ENCODE results near the gene AFAP1.

The AFAP1 gene

DNA sequence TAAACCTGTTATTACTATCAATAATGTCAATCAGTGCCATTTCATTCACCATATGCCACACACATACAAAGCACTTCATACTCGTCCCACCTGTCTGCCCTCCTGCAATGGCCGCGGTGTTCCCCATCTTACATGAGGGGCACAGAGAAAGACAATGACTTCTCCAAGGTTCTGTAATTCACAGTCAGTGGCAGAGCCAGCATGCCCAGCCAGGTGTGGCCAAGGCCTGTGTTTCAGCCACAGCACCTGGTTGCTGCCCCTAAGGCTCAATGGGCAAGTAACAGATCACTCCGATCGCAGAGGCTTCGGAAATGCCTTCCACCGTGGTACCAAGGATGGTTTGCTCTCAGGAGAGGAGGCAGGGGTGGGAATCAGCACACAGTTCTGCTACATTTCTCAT, 10.9 kb downstream of the AFAP1 start:
- no peaks in the 10 kb centered on the region for H3K79me2 ChIP-seq (ENCODE audit: insufficient read depth, low read depth)

DNA sequence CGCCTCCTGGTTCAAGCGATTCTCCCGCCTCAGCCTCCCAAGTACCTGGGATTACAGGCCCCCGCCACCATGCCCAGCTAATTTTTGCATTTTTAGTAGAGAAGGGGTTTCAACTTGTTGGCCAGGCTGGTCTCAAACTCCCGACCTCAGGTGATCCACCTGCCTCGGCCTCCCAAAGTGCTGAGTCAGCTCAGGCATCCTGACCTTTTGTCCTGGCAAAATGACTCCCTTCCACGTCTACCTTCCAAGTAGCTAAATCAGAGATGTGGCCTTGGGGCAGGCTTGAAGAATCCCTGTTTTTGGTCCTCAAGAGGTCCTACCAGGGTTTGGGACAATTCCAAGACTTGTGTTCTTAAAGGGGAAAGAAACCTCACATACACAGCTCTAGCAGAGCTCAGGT, 12.8 kb downstream of the AFAP1 start:
- no peak for TF ChIP-seq CTCF (conservative IDR thresholded peaks at IDR 0.05; ENCODE audit: low read depth, low read length)
- Histone ChIP-seq H4K20me1 (ENCODE audit: insufficient read depth) (no peaks in the 10 kb centered on the region), H3K9ac (no peak overlapping the region), H2AFZ (ENCODE audit: low read depth) (no peak overlapping the region), H3K27ac (no peak overlapping the region), H3K27me3 (ENCODE audit: insufficient read depth, low read depth) (no peaks in the 10 kb centered on the region), H3K79me2 (ENCODE audit: insufficient read depth, low read depth) (no peaks in the 10 kb centered on the region), H3K4me3 (IDR thresholded peaks at IDR 0.05; ENCODE audit: insufficient read depth, low read depth, low read length) (no peak overlapping the region), H3K4me2 (no peak overlapping the region), H3K36me3 (ENCODE audit: insufficient read depth) (no peaks in the 10 kb centered on the region), H3K4me1 (ENCODE audit: low read depth, poor library complexity, severe bottlenecking) (no peaks in the 10 kb centered on the region)

More for the DNA sequence above, 10.9 kb downstream of the AFAP1 start:
- Histone ChIP-seq H3K9ac (no peak overlapping the region), H3K4me2 (no peak overlapping the region), H3K36me3 (ENCODE audit: insufficient read depth) (no peaks in the 10 kb centered on the region), H3K4me1 (ENCODE audit: low read depth, poor library complexity, severe bottlenecking) (no peaks in the 10 kb centered on the region), H3K27ac (no peak overlapping the region), H4K20me1 (ENCODE audit: insufficient read depth) (no peaks in the 10 kb centered on the region), H3K4me3 (IDR thresholded peaks at IDR 0.05; ENCODE audit: insufficient read depth, low read depth, low read length) (no peak overlapping the region), H3K27me3 (ENCODE audit: insufficient read depth, low read depth) (no peaks in the 10 kb centered on the region), H2AFZ (ENCODE audit: low read depth) (no peak overlapping the region)
- no peak for TF ChIP-seq CTCF (conservative IDR thresholded peaks at IDR 0.05; ENCODE audit: low read depth, low read length)

GRCh38 chr4:7924570-7924969, 15.1 kb downstream of the AFAP1 start:
- TF ChIP-seq CTCF (conservative IDR thresholded peaks at IDR 0.05; ENCODE audit: low read depth, low read length): no peak
- Histone ChIP-seq H3K4me2 (no peak overlapping the region), H3K4me3 (IDR thresholded peaks at IDR 0.05; ENCODE audit: insufficient read depth, low read depth, low read length) (no peak overlapping the region), H4K20me1 (ENCODE audit: insufficient read depth) (no peaks in the 10 kb centered on the region), H3K4me1 (ENCODE audit: low read depth, poor library complexity, severe bottlenecking) (no peaks in the 10 kb centered on the region), H3K36me3 (ENCODE audit: insufficient read depth) (no peaks in the 10 kb centered on the region), H3K27ac (no peak overlapping the region), H3K9ac (no peak overlapping the region), H3K79me2 (ENCODE audit: insufficient read depth, low read depth) (no peaks in the 10 kb centered on the region), H2AFZ (ENCODE audit: low read depth) (no peak overlapping the region), H3K27me3 (ENCODE audit: insufficient read depth, low read depth) (no peaks in the 10 kb centered on the region)

DNA sequence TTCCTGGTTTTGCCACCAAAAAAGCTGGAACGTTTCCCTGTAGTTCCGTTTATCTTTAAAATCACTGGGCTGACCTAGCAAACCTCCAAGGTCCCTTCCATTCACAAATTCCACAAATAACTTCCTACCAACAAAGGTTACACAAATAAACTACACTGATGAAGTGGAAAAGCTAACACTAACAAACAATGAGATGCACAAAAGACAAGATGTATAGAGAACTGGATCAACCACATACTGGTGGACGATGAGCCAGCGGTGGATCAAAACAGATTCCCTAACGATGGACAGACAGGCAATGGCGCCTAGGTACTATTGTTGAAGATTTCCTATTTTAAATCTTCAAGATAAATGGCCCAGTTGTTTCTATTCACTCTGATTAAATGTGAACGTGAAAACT, 15.5 kb downstream of the AFAP1 start:
- Histone ChIP-seq H2AFZ (ENCODE audit: low read depth) (no peak overlapping the region), H3K9ac (no peak overlapping the region), H3K27me3 (ENCODE audit: insufficient read depth, low read depth) (no peaks in the 10 kb centered on the region), H3K27ac (no peak overlapping the region), H3K4me1 (ENCODE audit: low read depth, poor library complexity, severe bottlenecking) (no peaks in the 10 kb centered on the region), H3K79me2 (ENCODE audit: insufficient read depth, low read depth) (no peaks in the 10 kb centered on the region), H3K4me2 (no peak overlapping the region), H4K20me1 (ENCODE audit: insufficient read depth) (no peaks in the 10 kb centered on the region), H3K4me3 (IDR thresholded peaks at IDR 0.05; ENCODE audit: insufficient read depth, low read depth, low read length) (no peak overlapping the region), H3K36me3 (ENCODE audit: insufficient read depth) (no peaks in the 10 kb centered on the region)
- no peak for TF ChIP-seq CTCF (conservative IDR thresholded peaks at IDR 0.05; ENCODE audit: low read depth, low read length)

DNA sequence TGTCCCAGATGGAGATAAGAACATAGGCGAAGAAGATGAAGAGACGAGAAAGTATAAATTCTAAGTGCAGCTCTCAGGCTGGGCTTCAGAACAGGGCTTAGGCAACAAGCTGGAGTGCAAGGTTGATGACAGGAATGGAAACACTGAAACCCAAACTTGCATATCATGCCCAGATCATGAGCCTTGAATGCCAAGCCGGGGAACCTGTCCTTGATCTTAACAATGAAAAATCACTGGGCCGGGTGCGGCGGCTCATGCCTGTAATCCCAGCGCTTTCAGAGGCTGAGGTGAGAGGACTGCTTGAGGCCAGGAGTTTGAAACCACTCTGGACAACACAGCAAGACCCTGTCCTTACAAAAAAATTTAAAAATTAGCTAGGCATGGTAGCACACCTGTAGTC, 17.2 kb downstream of the AFAP1 start:
- no peak for TF ChIP-seq CTCF (conservative IDR thresholded peaks at IDR 0.05; ENCODE audit: low read depth, low read length)
- Histone ChIP-seq H3K4me2 (no peak overlapping the region), H3K79me2 (ENCODE audit: insufficient read depth, low read depth) (no peaks in the 10 kb centered on the region), H3K4me3 (IDR thresholded peaks at IDR 0.05; ENCODE audit: insufficient read depth, low read depth, low read length) (no peak overlapping the region), H4K20me1 (ENCODE audit: insufficient read depth) (no peaks in the 10 kb centered on the region), H3K27ac (no peak overlapping the region), H3K36me3 (ENCODE audit: insufficient read depth) (no peaks in the 10 kb centered on the region), H3K9ac (no peak overlapping the region), H2AFZ (ENCODE audit: low read depth) (no peak overlapping the region), H3K27me3 (ENCODE audit: insufficient read depth, low read depth) (no peaks in the 10 kb centered on the region), H3K4me1 (ENCODE audit: low read depth, poor library complexity, severe bottlenecking) (no peaks in the 10 kb centered on the region)
